K562 (cell line): Measurements from ENCODE around the gene DKKL1. TPM values are rescaled to one million over a fixed set of nuclear protein-coding genes. Genes with fewer than 3 reads are reported as not detected.

Source experiments
- BRF1 ChIP-seq: IDR thresholded peaks from 3 replicates; pipeline ENCODE4 v1.6.1; 2011; ENCODE audit warnings: borderline replicate concordance, mild to moderate bottlenecking; ENCODE audit not compliant: insufficient read length; ENCODE audit errors: extremely low read depth
- FOXA1 ChIP-seq: fragments of 450-650 bp; IDR thresholded peaks from 2 replicates; pipeline ENCODE4 v1.6.1; 2016; ENCODE audit warnings: mild to moderate bottlenecking, borderline replicate concordance
- HSF4 ChIP-seq: fragments of 250-450 bp; sonication (Bioruptor Pico); IDR thresholded peaks from 2 replicates; pipeline ENCODE4 v2.1.2; 2022; ENCODE audit warnings: mild to moderate bottlenecking, moderate library complexity, borderline replicate concordance
- MAZ ChIP-seq, 2 experiments: fragments of 450-650 bp in 1 of 2; sonication (generic) in 1 of 2; formaldehyde crosslinking; IDR thresholded peaks in 1 of 2; conservative IDR thresholded peaks in 1 of 2; 2 replicates each; pipeline versions ENCODE4 v1.4.0 to v1.5.0; 2020; ENCODE audit warnings: mild to moderate bottlenecking in 1 of 2, missing genetic modification reagents in 1 of 2
- MTA1 ChIP-seq: fragments of 450-650 bp; IDR thresholded peaks from 2 replicates; pipeline ENCODE4 v1.6.1; 2017; ENCODE audit warnings: borderline replicate concordance
- PML ChIP-seq: IDR thresholded peaks from 2 replicates; pipeline ENCODE4 v1.6.1; 2012; ENCODE audit warnings: low read length, inconsistent platforms
- RBM22 ChIP-seq: fragments of 200-400 bp; formaldehyde crosslinking; IDR thresholded peaks from 2 replicates; pipeline ENCODE4 v1.6.1; 2018; ENCODE audit warnings: low read length, low read depth; ENCODE audit not compliant: poor library complexity, severe bottlenecking
- ZNF212 ChIP-seq: fragments of 450-650 bp; formaldehyde crosslinking; IDR thresholded peaks from 2 replicates; pipeline ENCODE4 v1.4.0; 2020; ENCODE audit warnings: mild to moderate bottlenecking
- ZNF408 ChIP-seq: fragments of 250-450 bp; sonication (Bioruptor Pico); IDR thresholded peaks from 2 replicates; pipeline ENCODE4 v1.4.0; 2020; ENCODE audit warnings: low read depth, mild to moderate bottlenecking, moderate library complexity
- ZNF75A ChIP-seq: fragments of 450-650 bp; formaldehyde crosslinking; IDR thresholded peaks from 2 replicates; pipeline ENCODE4 v1.4.0; 2020; ENCODE audit warnings: mild to moderate bottlenecking
- polyA plus RNA-seq, 8 experiments: library from polyadenylated mRNA; depleted of rRNA in 4 of 8; stranded (reverse) in 5 of 8; unstranded in 3 of 8; fragments of >200 nt; fragmentation: Nextera tagmentation in 2 of 8; fragmentation: Illumina TruSeq in 1 of 8; extraction: Ambion mirVana in 2 of 8; extraction: Trizol in 1 of 8; gene quantifications; 2 replicates each; pipeline versions ENCODE4 v1.2.1 to v1.2.3, GENCODE V29; 2011 to 2014; ENCODE audit warnings: inconsistent platforms in 1 of 8, missing spikeins in 1 of 8
- total RNA-seq, 7 experiments: library from RNA; depleted of rRNA in 6 of 7; stranded (reverse); fragments of >200 nt in 6 of 7; fragmentation: Illumina TruSeq in 2 of 7; extraction: Trizol in 2 of 7; gene quantifications; 2 replicates each; pipeline versions ENCODE4 v1.2.1 to v1.2.3, GENCODE V29; 2011 to 2021; ENCODE audit warnings: low replicate concordance in 1 of 7
- TF ChIP-seq, protein P1 (sequence below): fragments of 250-450 bp; sonication (Bioruptor Pico); IDR thresholded peaks from 2 replicates; pipeline ENCODE4 v1.8.0; 2022; ENCODE audit warnings: inconsistent platforms, mild to moderate bottlenecking, moderate library complexity, borderline replicate concordance
- TF ChIP-seq, protein P2 (sequence below): fragments of 450-650 bp; formaldehyde crosslinking; IDR thresholded peaks from 2 replicates; pipeline ENCODE4 v1.4.0; 2020; ENCODE audit warnings: mild to moderate bottlenecking, moderate library complexity
- TF ChIP-seq, protein P3 (sequence below): sonication (generic); formaldehyde crosslinking; IDR thresholded peaks from 2 replicates; pipeline ENCODE4 v1.8.0; 2023; ENCODE audit warnings: mild to moderate bottlenecking, missing genetic modification reagents
- TF ChIP-seq, protein P4 (sequence below): sonication (generic); formaldehyde crosslinking; IDR thresholded peaks from 2 replicates; pipeline ENCODE4 v1.8.1; 2023; ENCODE audit warnings: mild to moderate bottlenecking, missing genetic modification reagents
- TF ChIP-seq, protein P5 (sequence below): fragments of 450-650 bp; IDR thresholded peaks from 2 replicates; pipeline ENCODE4 v1.6.1; 2016; ENCODE audit warnings: low read depth, mild to moderate bottlenecking, moderate library complexity
- TF ChIP-seq, protein P6 (sequence below): fragments of 250-450 bp; sonication (Bioruptor Pico); IDR thresholded peaks from 2 replicates; pipeline ENCODE4 v1.5.0; 2022; ENCODE audit warnings: mild to moderate bottlenecking

Gene DKKL1
- total and polyA plus RNA-seq, 9 of the 15 experiments (the other 6 are each of a cell fraction or from before 2014, with no cell fraction given), result 0.15 to 1.7 (median 0.52) TPM

DNA sequence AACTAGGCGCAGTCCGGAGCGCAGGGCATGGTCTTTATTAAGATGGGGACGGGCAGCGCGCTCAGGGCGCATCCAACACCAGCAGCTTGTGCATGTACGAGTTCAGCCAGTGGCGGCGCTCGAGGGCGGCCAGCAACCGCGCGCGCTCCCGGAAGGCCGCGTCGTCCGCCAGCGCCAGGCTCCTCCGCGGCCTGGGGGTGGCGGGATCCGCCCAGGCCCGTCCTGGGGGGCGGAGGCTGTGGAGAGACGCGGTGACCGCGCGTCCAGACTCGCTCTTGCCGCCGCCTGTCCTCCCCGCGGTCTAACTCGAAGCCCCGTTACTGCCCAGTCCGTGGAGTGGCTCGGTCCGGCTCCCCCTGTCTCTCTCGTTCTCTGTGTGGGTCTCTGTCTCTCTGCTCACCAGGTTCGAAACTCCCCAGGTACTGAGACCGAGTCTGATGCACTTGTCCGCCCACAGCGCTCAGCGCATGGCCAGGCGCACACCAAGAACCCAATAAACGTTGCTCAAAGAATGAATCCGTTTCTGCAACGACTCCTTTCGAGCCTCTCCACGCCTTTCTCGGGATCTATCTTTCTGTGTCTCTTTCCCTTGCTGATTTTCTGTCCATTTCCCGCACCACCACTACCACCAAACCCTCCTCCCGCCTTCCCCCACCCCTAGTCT is 58.9 kb downstream of the DKKL1 start (continued):
- TF ChIP-seq HSF4 (CRISPR knock-in tag), result no peak
- TF ChIP-seq ZNF408, result no peak
- no peak for TF ChIP-seq ZNF75A (CRISPR knock-in tag)
- no peak for TF ChIP-seq BRF1
- TF ChIP-seq, protein P1, sequence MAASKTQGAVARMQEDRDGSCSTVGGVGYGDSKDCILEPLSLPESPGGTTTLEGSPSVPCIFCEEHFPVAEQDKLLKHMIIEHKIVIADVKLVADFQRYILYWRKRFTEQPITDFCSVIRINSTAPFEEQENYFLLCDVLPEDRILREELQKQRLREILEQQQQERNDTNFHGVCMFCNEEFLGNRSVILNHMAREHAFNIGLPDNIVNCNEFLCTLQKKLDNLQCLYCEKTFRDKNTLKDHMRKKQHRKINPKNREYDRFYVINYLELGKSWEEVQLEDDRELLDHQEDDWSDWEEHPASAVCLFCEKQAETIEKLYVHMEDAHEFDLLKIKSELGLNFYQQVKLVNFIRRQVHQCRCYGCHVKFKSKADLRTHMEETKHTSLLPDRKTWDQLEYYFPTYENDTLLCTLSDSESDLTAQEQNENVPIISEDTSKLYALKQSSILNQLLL, result no peak
- TF ChIP-seq, protein P2, sequence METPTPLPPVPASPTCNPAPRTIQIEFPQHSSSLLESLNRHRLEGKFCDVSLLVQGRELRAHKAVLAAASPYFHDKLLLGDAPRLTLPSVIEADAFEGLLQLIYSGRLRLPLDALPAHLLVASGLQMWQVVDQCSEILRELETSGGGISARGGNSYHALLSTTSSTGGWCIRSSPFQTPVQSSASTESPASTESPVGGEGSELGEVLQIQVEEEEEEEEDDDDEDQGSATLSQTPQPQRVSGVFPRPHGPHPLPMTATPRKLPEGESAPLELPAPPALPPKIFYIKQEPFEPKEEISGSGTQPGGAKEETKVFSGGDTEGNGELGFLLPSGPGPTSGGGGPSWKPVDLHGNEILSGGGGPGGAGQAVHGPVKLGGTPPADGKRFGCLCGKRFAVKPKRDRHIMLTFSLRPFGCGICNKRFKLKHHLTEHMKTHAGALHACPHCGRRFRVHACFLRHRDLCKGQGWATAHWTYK, result peak; percentile 67; the same call in 1 of the 2 replicates
- no peak for TF ChIP-seq PML
- peak; percentile 40 to 64; a peak in 3 of 4 replicates for TF ChIP-seq MAZ (CRISPR knock-in tag; conservative IDR thresholded peaks at IDR 0.05 in 1 of 2, IDR thresholded peaks at IDR 0.05 in 1 of 2)
- TF ChIP-seq, protein P3, sequence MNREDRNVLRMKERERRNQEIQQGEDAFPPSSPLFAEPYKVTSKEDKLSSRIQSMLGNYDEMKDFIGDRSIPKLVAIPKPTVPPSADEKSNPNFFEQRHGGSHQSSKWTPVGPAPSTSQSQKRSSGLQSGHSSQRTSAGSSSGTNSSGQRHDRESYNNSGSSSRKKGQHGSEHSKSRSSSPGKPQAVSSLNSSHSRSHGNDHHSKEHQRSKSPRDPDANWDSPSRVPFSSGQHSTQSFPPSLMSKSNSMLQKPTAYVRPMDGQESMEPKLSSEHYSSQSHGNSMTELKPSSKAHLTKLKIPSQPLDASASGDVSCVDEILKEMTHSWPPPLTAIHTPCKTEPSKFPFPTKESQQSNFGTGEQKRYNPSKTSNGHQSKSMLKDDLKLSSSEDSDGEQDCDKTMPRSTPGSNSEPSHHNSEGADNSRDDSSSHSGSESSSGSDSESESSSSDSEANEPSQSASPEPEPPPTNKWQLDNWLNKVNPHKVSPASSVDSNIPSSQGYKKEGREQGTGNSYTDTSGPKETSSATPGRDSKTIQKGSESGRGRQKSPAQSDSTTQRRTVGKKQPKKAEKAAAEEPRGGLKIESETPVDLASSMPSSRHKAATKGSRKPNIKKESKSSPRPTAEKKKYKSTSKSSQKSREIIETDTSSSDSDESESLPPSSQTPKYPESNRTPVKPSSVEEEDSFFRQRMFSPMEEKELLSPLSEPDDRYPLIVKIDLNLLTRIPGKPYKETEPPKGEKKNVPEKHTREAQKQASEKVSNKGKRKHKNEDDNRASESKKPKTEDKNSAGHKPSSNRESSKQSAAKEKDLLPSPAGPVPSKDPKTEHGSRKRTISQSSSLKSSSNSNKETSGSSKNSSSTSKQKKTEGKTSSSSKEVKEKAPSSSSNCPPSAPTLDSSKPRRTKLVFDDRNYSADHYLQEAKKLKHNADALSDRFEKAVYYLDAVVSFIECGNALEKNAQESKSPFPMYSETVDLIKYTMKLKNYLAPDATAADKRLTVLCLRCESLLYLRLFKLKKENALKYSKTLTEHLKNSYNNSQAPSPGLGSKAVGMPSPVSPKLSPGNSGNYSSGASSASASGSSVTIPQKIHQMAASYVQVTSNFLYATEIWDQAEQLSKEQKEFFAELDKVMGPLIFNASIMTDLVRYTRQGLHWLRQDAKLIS (CRISPR knock-in tag), result no peak
- TF ChIP-seq FOXA1, result no peak
- TF ChIP-seq ZNF212, result no peak
- TF ChIP-seq, protein P4, sequence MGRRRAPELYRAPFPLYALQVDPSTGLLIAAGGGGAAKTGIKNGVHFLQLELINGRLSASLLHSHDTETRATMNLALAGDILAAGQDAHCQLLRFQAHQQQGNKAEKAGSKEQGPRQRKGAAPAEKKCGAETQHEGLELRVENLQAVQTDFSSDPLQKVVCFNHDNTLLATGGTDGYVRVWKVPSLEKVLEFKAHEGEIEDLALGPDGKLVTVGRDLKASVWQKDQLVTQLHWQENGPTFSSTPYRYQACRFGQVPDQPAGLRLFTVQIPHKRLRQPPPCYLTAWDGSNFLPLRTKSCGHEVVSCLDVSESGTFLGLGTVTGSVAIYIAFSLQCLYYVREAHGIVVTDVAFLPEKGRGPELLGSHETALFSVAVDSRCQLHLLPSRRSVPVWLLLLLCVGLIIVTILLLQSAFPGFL, result no peak
- TF ChIP-seq, protein P5, sequence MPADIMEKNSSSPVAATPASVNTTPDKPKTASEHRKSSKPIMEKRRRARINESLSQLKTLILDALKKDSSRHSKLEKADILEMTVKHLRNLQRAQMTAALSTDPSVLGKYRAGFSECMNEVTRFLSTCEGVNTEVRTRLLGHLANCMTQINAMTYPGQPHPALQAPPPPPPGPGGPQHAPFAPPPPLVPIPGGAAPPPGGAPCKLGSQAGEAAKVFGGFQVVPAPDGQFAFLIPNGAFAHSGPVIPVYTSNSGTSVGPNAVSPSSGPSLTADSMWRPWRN, result no peak
- TF ChIP-seq MTA1, result peak; percentile 35; the same call in 1 of the 2 replicates
- no peak for TF ChIP-seq RBM22
- TF ChIP-seq, protein P6, sequence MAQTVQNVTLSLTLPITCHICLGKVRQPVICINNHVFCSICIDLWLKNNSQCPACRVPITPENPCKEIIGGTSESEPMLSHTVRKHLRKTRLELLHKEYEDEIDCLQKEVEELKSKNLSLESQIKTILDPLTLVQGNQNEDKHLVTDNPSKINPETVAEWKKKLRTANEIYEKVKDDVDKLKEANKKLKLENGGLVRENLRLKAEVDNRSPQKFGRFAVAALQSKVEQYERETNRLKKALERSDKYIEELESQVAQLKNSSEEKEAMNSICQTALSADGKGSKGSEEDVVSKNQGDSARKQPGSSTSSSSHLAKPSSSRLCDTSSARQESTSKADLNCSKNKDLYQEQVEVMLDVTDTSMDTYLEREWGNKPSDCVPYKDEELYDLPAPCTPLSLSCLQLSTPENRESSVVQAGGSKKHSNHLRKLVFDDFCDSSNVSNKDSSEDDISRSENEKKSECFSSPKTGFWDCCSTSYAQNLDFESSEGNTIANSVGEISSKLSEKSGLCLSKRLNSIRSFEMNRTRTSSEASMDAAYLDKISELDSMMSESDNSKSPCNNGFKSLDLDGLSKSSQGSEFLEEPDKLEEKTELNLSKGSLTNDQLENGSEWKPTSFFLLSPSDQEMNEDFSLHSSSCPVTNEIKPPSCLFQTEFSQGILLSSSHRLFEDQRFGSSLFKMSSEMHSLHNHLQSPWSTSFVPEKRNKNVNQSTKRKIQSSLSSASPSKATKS (CRISPR knock-in tag), result no peak
